ENCODE measurements around the gene PRLHR. TPM values are rescaled to one million over a fixed set of nuclear protein-coding genes. Genes with fewer than 3 reads are reported as not detected.

Gene PRLHR
- total and polyA plus RNA-seq, 2 of the 13 experiments (the other 11 are each of a cell fraction or from before 2014, with no cell fraction given) = not detected

DNA sequence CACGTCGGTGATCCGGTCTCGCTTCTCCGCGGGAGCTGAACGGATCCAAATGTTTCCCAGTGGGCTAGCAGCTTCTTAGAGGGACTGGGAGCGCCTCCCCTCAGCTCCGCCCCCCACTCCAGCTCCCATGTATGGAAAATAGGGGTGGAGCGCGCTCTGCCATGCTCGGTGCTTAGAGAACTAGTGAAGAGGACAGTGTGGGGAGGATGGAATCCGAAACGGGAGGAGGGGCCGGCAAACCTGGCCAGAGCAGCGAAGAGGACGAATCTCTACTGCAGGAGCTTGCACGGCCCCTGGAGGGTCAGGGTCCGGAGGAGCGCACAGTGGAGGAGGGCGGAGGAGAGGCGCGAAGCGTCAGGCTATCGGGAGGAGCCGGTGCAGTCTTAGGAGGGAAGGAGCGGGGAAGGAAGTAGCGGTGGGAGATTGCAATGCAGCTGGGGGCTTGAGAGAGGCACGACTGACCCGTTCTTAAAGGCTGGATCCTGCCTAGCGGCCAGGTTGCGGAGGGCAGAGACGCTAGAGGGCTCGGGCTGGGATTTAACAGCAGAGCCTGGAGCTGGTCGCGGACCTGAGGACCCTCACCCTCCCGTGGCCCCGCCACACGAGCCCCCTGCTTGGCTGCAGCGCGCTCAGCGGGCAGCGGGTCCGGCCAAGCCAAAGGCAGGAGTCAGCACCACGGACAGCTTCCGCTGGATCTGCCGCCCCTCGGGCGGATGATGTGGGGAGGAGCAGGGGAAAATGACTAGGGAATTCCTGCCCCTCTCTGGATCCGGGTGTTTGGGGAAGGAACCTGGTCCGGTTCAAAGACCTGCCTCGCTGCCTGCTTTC, at the start of gene PRLHR (continued):
- no peak for TF ChIP-seq ZBTB10 (CRISPR knock-in tag; IDR thresholded peaks at IDR 0.05; ENCODE audit: borderline replicate concordance)
- no peak for TF ChIP-seq SUZ12 (IDR thresholded peaks at IDR 0.05; ENCODE audit: low read depth, low read length)
- TF ChIP-seq TCF12 (IDR thresholded peaks at IDR 0.05) = no peak
- TF ChIP-seq TCF12 (CRISPR knock-in tag; IDR thresholded peaks at IDR 0.05) = no peak
- no peak for TF ChIP-seq ZNF317 (CRISPR knock-in tag; IDR thresholded peaks at IDR 0.05)
- TF ChIP-seq ZBTB7B (CRISPR knock-in tag; IDR thresholded peaks at IDR 0.05) = 0 out of 2 replicates have a peak, but pooled peaks have one; percentile 27
- no peak for TF ChIP-seq ZNF569 (CRISPR knock-in tag; IDR thresholded peaks at IDR 0.05; ENCODE audit: borderline replicate concordance)
- TF ChIP-seq ADNP (CRISPR knock-in tag; IDR thresholded peaks at IDR 0.05) = no peak
- no peak for TF ChIP-seq KDM1A (CRISPR knock-in tag; IDR thresholded peaks at IDR 0.05)
- 0 out of 2 replicates have a peak, but pooled peaks have one; percentile 31 for TF ChIP-seq KLF12 (CRISPR knock-in tag; IDR thresholded peaks at IDR 0.05; ENCODE audit: borderline replicate concordance)
- TF ChIP-seq ZNF225 (CRISPR knock-in tag; IDR thresholded peaks at IDR 0.05) = no peak
- no peak for TF ChIP-seq ZNF839 (CRISPR knock-in tag; IDR thresholded peaks at IDR 0.05; ENCODE audit: borderline replicate concordance)
- TF ChIP-seq, protein P1, sequence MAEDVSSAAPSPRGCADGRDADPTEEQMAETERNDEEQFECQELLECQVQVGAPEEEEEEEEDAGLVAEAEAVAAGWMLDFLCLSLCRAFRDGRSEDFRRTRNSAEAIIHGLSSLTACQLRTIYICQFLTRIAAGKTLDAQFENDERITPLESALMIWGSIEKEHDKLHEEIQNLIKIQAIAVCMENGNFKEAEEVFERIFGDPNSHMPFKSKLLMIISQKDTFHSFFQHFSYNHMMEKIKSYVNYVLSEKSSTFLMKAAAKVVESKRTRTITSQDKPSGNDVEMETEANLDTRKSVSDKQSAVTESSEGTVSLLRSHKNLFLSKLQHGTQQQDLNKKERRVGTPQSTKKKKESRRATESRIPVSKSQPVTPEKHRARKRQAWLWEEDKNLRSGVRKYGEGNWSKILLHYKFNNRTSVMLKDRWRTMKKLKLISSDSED (CRISPR knock-in tag; IDR thresholded peaks at IDR 0.05) = no peak
- TF ChIP-seq, protein P2, sequence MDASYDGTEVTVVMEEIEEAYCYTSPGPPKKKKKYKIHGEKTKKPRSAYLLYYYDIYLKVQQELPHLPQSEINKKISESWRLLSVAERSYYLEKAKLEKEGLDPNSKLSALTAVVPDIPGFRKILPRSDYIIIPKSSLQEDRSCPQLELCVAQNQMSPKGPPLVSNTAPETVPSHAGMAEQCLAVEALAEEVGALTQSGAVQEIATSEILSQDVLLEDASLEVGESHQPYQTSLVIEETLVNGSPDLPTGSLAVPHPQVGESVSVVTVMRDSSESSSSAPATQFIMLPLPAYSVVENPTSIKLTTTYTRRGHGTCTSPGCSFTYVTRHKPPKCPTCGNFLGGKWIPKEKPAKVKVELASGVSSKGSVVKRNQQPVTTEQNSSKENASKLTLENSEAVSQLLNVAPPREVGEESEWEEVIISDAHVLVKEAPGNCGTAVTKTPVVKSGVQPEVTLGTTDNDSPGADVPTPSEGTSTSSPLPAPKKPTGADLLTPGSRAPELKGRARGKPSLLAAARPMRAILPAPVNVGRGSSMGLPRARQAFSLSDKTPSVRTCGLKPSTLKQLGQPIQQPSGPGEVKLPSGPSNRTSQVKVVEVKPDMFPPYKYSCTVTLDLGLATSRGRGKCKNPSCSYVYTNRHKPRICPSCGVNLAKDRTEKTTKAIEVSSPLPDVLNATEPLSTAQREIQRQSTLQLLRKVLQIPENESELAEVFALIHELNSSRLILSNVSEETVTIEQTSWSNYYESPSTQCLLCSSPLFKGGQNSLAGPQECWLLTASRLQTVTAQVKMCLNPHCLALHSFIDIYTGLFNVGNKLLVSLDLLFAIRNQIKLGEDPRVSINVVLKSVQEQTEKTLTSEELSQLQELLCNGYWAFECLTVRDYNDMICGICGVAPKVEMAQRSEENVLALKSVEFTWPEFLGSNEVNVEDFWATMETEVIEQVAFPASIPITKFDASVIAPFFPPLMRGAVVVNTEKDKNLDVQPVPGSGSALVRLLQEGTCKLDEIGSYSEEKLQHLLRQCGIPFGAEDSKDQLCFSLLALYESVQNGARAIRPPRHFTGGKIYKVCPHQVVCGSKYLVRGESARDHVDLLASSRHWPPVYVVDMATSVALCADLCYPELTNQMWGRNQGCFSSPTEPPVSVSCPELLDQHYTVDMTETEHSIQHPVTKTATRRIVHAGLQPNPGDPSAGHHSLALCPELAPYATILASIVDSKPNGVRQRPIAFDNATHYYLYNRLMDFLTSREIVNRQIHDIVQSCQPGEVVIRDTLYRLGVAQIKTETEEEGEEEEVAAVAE (CRISPR knock-in tag; IDR thresholded peaks at IDR 0.05; ENCODE audit: borderline replicate concordance) = 0 out of 2 replicates have a peak, but pooled peaks have one; percentile 27
- peak; percentile 30; the same call in 1 of the 2 replicates for TF ChIP-seq GABPB1 (CRISPR knock-in tag; IDR thresholded peaks at IDR 0.05)
- peak; percentile 75; the same call in 1 of the 2 replicates for TF ChIP-seq NFKB2 (CRISPR knock-in tag; IDR thresholded peaks at IDR 0.05; ENCODE audit: borderline replicate concordance)
- TF ChIP-seq SOX13 (IDR thresholded peaks at IDR 0.05) = no peak
- no peak for TF ChIP-seq SOX13 (CRISPR knock-in tag; conservative IDR thresholded peaks at IDR 0.05 in 1 of 2, IDR thresholded peaks at IDR 0.05 in 1 of 2)
- no peak for TF ChIP-seq ZNF276 (CRISPR knock-in tag; IDR thresholded peaks at IDR 0.05; ENCODE audit: low read depth)

Measured in HepG2 (cell line).